Activated T-helper 2 cell treated with anti-CD3 and anti-CD28 coated beads, Interferon-gamma antibody, Interleukin-2, Interleukin-4, amounts not matched to agents 10 μg/mL and 5 μg/mL and 100 μg/mL, durations not matched to agents 14 hours and 24 hours and 36 hours (primary cell): ENCODE data around the gene GRAMD1A. TPM values are rescaled to one million over a fixed set of nuclear protein-coding genes. Genes with fewer than 3 reads are reported as not detected.
"Not testable (repeated sequence)": the region's sequence is repeated elsewhere in the genome, so short reads cannot be mapped to it uniquely, and the experiment has no call there.

ENCODE experiments used
- DNase-seq: peaks from one replicate; pipeline ENCODE4 v3.0.0; 2021; ENCODE audit warnings: low spot score
- H3K27ac Mint-ChIP-seq: one replicate; pipeline ENCODE4 v1.8.0; 2021; ENCODE audit warnings: mixed read lengths
- H3K27me3 Mint-ChIP-seq: one replicate; pipeline ENCODE4 v1.8.0; 2021; ENCODE audit warnings: low read depth, mixed read lengths
- H3K36me3 Mint-ChIP-seq: one replicate; pipeline ENCODE4 v1.8.0; 2021; ENCODE audit warnings: low read depth, mixed read lengths
- H3K4me1 Mint-ChIP-seq: one replicate; pipeline ENCODE4 v1.8.0; 2021; ENCODE audit warnings: low read depth, mixed read lengths
- H3K4me3 Mint-ChIP-seq: one replicate; pipeline ENCODE4 v1.8.0; 2021; ENCODE audit warnings: low read depth, mild to moderate bottlenecking, moderate library complexity, mixed read lengths
- H3K9me3 Mint-ChIP-seq: one replicate; pipeline ENCODE4 v1.8.0; 2021; ENCODE audit warnings: mixed read lengths
- intact Hi-C: fragments of 100-400 bp; cut with micrococcal nuclease; formaldehyde crosslinking; loops from one replicate; pipeline ENCODE4 v1.15.1; 2023
- total RNA-seq: library from RNA; stranded (reverse); gene quantifications from 2 replicates; pipeline ENCODE4 v1.2.3, GENCODE V29; 2022

Gene GRAMD1A
- total RNA-seq, 1 donor from 2014 or later: 260 TPM

DNA sequence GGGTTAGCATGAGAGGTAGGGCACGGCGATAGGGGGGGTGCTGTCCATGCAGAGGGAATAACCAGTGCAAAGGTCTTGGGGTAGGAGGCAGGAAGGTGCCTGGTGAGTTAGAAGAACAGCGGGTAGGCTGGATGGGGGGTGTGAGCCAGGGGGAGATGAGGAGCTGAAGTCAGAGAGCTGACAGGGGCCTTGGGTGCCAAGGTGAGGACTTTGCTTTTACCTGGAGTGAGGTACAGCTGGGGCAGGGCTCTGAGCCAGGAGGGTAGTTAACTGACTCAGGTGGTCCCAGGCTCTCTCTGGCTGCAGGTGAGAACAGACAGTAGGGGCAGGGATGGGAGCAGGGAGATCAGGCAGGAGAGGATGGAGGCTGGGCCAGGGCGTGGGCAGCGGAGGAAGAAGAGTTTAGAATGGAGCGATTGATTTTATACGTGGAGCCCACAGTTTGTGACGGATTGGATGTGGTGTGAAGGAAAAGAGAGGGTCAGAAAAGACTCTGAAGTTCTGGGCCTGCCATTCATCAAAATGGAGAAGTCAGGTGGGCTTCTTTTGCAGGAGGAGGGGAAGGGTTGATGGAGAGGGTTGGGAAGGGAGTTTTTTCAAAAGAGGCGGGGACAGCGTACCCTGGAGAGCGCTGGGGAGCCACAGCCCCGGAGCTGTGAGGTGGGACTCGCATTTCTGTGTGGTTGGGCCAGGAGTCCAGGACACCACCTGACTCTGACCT, 1.2 kb upstream of the GRAMD1A start:
- Mint-ChIP-seq H3K9me3 (no peaks in the 10 kb centered on the region), H3K4me3 (peak overlapping the region; percentile 86), H3K27ac (peak overlapping the region; percentile 95), H3K36me3 (peaks cover 37% of the 10 kb centered on the region), H3K4me1 (peaks cover 41% of the 10 kb centered on the region), H3K27me3 (no peaks in the 10 kb centered on the region)
- no peak for DNase-seq
- intact Hi-C loops: no loop called here

- Mint-ChIP-seq H3K9me3 (no peaks in the 10 kb centered on the region), H3K36me3 (peaks cover 46% of the 10 kb centered on the region), H3K4me1 (peaks cover 47% of the 10 kb centered on the region), H3K27me3 (no peaks in the 10 kb centered on the region), H3K27ac (no peak overlapping the region), H3K4me3 (no peak overlapping the region)
- intact Hi-C loops: loop anchor here (5.0 kb wide), 2 partner anchors 38 to 323 kb away; partner anchors contain the start of genes SCGB2B2, ZNF302 and ZNF792
- DNase-seq: no peak
Observed at GRCh38 chr19:35000338-35000646, 169 bp downstream of the GRAMD1A start.

DNA sequence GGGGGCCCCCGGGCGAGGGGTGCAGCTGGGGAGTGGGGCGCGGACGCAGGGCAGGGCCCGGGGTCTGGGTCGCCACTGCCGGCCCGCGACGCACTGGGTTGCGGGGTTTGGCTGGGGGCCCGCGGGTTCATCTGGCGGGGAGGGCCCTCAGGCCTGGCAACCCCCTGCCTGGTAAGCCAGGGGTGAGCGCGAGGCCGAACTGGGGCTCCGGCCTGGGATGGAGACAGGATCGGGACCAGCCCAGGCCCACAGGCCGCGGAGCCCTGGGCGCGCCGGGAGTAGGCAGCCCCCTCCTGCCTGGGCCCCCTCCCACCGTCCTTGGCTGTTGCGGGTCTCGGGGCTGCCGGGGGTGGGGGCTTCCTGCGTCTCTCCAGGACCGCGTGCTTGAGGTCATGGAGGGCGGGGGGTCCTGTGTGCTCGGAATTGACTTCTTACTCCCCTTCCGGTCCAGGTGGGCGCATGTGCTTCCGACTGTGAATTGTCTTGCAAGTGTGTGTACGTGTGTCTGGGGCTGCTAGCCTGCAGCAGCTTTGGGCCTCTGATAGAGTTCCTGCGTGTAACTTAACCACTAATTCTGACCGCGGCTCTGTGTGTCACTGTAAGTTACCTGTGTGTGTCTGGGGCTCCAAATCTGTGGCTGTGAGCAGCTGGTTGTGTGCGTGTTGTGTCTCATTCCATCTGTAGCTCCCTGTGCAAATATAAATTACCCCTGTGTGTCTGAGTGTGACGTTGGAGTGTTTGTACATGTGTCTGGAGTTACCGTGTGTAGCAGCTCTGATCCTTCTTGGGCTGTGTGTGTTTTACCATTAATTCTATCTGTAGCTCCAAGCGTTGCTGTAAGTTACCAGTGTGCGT, 751 bp downstream of the GRAMD1A start:
- Mint-ChIP-seq H3K9me3 (no peaks in the 10 kb centered on the region), H3K27me3 (no peaks in the 10 kb centered on the region), H3K4me1 (peaks cover 47% of the 10 kb centered on the region), H3K4me3 (peak overlapping the region; percentile 99), H3K36me3 (peaks cover 52% of the 10 kb centered on the region), H3K27ac (peak overlapping the region; percentile 98)
- intact Hi-C loops: loop anchor here (1.0 to 5.0 kb wide), 3 partner anchors 11 to 324 kb away; partner anchors contain the start of genes SCGB2B2, ZNF302 and ZNF792
- peak; percentile 52 for DNase-seq

DNA sequence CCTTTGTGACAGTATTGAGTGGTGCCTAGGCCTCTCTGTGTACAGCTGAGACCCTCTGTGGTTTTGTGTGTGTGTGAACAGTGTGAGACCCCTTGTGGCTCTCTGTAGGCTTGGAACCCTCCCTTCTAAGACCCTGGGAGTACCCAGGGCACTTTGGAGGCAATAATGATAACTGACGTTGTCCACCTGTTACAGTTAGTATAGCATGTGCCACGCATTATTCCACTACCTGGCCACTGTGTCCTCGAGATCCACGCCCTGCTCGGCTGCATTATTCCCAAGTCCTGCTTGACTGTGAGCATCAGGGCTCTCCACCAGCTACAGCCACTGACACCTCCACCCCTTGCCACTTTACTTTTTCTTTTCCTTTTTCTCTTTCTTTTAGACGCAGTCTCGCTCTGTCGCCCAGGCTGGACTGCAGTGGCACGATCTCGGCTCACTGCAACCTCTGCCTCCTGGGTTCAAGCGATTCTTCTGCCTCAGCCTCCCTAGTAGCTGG, 2.0 kb downstream of the GRAMD1A start:
- intact Hi-C loops: loop anchor here (5.0 kb wide), 2 partner anchors 40 to 325 kb away; partner anchors contain the start of genes SCGB2B2, ZNF302 and ZNF792
- Mint-ChIP-seq H3K27me3 (no peaks in the 10 kb centered on the region), H3K27ac (peak overlapping the region; percentile 85), H3K4me3 (peak overlapping the region; percentile 99), H3K4me1 (peaks cover 50% of the 10 kb centered on the region), H3K36me3 (peaks cover 64% of the 10 kb centered on the region), H3K9me3 (no peaks in the 10 kb centered on the region)
- DNase-seq: no peak

DNA sequence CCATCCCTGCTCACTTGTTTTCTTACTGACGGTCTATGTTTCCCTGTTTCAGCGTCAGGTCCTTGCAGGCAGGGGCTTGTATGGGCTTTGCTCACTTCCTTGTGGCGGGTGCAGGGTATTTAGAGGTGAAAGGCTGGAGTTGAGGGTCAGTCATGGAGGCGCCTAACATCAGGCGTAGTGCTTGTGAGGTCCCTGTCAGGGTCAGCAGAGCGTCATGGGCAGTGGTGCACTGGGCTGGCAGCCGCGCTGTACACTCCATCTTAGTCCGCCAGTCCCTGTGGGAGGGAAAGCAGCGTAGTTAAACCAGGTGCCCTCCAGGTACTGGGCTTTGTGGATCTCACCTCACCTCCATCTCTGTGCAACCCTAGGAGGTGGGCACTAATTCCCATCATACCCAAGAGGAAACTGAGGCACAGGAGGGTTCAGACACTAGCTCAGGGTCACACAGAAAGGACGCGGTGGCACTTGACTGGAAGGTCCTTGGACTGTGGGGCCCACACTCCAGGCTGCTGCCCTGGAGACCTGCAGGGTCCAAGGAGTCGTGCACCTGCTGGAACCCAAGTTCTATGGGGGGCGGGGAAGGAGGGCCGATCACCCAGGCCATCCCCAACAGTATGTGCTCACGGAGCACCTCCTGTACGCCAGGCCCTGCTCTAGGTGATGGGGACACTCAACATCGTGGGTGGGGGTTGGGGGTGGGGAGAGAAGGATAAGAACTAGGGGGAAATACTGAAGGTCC, 4.6 kb downstream of the GRAMD1A start:
- Mint-ChIP-seq H3K27me3 (no peaks in the 10 kb centered on the region), H3K27ac (no peak overlapping the region), H3K36me3 (peaks cover 69% of the 10 kb centered on the region), H3K9me3 (no peaks in the 10 kb centered on the region), H3K4me3 (peak overlapping the region; percentile 39), H3K4me1 (peaks cover 35% of the 10 kb centered on the region)
- DNase-seq: no peak
- intact Hi-C loops: loop anchor here (5.0 kb wide), 2 partner anchors 42 to 327 kb away; partner anchors contain the start of genes SCGB2B2, ZNF302 and ZNF792

DNA sequence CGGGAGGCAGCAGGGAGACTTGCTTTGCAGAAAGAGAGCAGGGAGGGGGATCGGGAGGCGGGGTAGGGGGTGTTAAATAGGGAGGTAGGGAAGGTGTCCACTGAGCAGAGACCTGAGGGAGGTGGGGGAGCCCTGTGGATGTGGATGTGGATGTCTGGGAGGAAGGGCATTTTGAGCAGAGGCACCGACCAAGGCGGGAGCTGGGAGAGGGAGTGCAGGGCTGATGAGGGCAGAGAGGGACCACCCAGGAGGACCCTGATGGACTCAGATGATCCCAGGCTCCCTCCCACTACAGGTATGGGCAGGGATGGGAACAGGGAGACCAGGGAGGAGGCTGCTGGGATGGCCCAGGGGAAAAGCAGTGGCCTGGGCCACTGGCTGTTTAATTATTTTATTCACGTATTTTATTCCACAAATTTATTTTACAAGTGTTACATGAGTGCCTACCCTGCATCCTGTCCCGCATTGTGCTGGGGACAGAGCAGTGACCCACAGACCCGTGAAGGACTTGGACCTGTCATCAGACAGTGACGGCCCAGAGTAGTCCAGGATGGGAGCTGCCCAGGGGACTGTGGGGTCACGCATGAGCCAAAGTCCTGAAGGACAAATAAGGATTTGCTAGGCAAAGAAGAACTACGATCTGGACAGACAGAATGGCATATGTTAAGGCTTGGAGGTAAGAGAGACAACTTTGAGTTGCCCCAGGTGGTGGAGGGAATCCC, 5.3 kb downstream of the GRAMD1A start:
- Mint-ChIP-seq H3K27me3 (no peaks in the 10 kb centered on the region), H3K4me1 (peaks cover 35% of the 10 kb centered on the region), H3K27ac (no peak overlapping the region), H3K4me3 (no peak overlapping the region), H3K9me3 (no peaks in the 10 kb centered on the region), H3K36me3 (peaks cover 74% of the 10 kb centered on the region)
- intact Hi-C loops: no loop called here
- DNase-seq: no peak

DNA sequence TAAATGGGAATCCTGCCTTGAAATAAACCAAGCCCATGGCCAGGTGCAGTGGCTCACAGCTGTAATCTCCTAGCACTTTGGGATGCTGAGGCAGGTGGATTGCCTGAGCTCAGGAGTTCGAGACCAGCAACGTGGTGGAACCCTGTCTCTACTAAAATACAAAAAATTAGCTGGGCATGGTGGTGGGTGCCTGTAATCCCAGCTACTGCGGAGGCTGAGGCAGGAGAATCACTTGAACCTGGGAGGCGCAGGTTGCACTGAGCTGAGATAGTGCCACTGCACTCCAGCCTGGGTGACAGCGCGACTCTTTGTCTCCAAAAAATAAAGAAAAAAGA, 5.9 kb downstream of the GRAMD1A start:
- Mint-ChIP-seq H3K4me1 (peaks cover 35% of the 10 kb centered on the region), H3K36me3 (peaks cover 76% of the 10 kb centered on the region)
- H3K4me3 Mint-ChIP-seq, intact Hi-C loops, H3K27ac Mint-ChIP-seq, DNase-seq, H3K9me3 Mint-ChIP-seq, H3K27me3 Mint-ChIP-seq: not testable (repeated sequence)

DNA sequence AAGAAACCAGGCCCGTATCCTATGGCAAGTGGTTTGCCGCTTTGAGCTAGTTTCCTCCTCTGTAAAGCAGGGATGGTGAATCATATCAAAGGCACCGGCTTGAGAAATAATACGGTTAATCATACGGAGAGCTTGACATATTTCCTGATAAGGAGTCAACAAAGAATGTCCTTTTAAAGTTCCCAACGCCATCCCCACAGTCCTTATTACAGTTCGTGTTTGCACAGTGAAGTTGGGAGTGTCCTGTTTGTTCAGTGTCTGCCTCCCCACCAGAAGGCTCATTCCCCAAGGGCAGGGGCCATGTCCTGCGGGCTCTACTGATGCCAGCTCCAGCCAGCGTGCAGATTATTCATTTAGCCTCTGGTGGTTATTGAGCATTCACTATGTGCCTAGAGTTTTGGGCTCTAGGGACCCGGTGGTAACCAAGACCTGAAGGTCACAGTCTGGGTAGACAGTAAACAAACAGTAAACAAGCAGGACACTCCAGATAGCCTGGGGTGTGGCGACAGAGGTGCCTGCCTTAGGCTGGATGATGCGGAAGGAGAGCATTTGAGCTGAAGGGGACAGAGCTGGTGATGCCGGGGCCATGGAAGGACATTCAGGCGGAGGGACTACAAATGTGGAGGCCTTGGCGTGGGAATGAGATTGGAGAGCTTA, 6.3 kb downstream of the GRAMD1A start:
- peaks cover 76% of the 10 kb centered on the region for H3K36me3 Mint-ChIP-seq
- no peak overlapping the region for H3K27ac Mint-ChIP-seq
- no peak for DNase-seq
- no peaks in the 10 kb centered on the region for H3K27me3 Mint-ChIP-seq
- H3K9me3 Mint-ChIP-seq: no peaks in the 10 kb centered on the region
- intact Hi-C loops: no loop called here
- H3K4me3 Mint-ChIP-seq: no peak overlapping the region
- H3K4me1 Mint-ChIP-seq: peaks cover 33% of the 10 kb centered on the region

- no peak overlapping the region for H3K4me3 Mint-ChIP-seq
- no peaks in the 10 kb centered on the region for H3K27me3 Mint-ChIP-seq
- DNase-seq: no peak
- intact Hi-C loops: no loop called here
- peaks cover 72% of the 10 kb centered on the region for H3K36me3 Mint-ChIP-seq
- no peak overlapping the region for H3K27ac Mint-ChIP-seq
- H3K9me3 Mint-ChIP-seq: no peaks in the 10 kb centered on the region
- peaks cover 30% of the 10 kb centered on the region for H3K4me1 Mint-ChIP-seq
Observed at GRCh38 chr19:35006999-35007365, 6.9 kb downstream of the GRAMD1A start.

DNA sequence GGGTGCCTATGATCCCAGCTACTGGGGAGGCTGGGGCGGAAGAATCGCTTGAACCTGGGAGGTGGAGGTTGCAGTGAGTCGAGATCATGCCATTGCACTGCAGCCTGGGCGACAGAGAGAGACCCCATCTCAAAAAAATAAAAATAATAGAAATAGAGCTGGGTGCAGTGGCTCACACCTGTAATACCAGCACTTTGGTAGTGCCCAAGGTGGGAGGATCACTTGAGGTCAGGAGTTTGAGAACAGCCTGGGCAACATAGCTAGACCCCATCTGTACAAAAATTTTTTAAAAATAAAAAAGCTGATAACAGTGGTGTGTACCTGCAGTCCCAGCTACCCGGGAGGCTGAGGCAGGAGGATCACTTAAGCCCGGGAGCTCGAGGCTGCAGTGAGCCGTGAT, 7.3 kb downstream of the GRAMD1A start:
- H3K27ac Mint-ChIP-seq, H3K9me3 Mint-ChIP-seq, H3K4me3 Mint-ChIP-seq, intact Hi-C loops, DNase-seq, H3K27me3 Mint-ChIP-seq: not testable (repeated sequence)
- Mint-ChIP-seq H3K36me3 (peaks cover 72% of the 10 kb centered on the region), H3K4me1 (peaks cover 31% of the 10 kb centered on the region)

DNA sequence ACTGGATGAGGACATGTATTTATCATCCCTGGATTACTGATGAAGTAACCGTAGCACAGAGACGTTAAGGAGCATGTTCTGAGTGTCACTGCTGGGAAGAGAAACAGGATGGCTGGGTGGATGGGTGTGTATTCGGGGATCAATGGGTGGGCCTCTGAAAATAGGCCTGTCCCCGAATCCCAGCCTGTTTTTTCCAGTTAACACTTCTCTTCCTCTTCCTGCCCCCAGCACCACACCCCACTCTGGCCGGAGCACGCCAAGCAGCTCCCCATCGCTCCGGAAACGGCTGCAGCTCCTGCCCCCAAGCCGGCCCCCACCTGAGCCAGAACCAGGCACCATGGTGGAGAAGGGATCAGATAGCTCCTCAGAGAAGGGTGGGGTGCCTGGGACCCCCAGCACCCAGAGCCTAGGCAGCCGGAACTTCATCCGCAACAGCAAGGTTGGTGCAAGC, 8.8 kb downstream of the GRAMD1A start:
- Mint-ChIP-seq H3K4me1 (peaks cover 32% of the 10 kb centered on the region), H3K9me3 (no peaks in the 10 kb centered on the region), H3K27ac (no peak overlapping the region), H3K27me3 (no peaks in the 10 kb centered on the region), H3K4me3 (no peak overlapping the region), H3K36me3 (peaks cover 73% of the 10 kb centered on the region)
- intact Hi-C loops: no loop called here
- DNase-seq: no peak
